Thyroid gland (tissue), 4 donors: ENCODE data around the gene EXOC3.

ENCODE experiments used
- POLR2A ChIP-seq, 2 donors: fragments of 450-650 bp; IDR thresholded peaks; one replicate each; pipeline ENCODE4 v1.6.1; 2017; ENCODE audit warnings: antibody characterized with exemption in 2 of 2, mild to moderate bottlenecking in 2 of 2, moderate library complexity in 1 of 2
- TF ChIP-seq, protein P1 (sequence below), 6 experiments: fragments of 200-600 bp in 3 of 6; fragments of 450-650 bp in 3 of 6; sonication (generic) in 3 of 6; IDR thresholded peaks; one replicate each; pipeline ENCODE4 v1.5.1; 2016 to 2019; ENCODE audit warnings: antibody characterized with exemption in 6 of 6, mild to moderate bottlenecking in 2 of 6, inconsistent platforms in 1 of 6, moderate library complexity in 1 of 6

DNA sequence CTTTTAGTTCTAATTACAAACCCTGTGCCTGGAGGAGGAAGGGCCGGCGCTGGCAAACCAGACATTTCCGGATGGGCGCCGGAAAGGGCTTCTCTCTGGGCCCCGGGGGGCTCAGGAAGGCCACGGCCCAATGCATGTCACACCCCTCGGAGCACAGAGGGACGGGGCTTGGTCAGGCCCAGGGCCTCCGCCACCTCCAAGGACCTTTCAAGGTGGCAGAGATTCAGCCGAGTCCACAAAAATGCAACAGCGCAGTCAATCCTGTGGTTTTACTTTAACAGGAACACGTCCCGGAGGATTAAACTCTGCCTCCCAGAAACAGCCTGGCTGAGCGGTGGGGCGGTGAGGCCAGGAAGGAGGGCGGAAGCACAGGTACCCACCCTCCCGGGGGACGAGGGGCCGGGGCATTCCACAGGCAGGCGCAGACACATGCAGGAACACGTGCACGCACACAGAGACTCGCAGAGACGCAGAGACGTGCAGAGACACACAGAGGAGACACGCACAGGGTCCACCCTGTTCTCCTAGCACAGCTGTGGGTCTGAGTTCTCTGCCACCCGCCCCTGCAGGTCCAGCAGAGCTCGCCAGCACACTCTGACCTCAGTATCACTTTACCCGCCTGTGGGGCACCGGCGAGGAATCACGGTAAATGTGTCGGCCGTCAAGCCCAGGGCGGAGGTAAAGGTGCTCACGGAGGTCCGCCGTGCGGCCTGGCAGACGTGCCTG is 58.3 kb downstream of the EXOC3 start:
- TF ChIP-seq, protein P1, sequence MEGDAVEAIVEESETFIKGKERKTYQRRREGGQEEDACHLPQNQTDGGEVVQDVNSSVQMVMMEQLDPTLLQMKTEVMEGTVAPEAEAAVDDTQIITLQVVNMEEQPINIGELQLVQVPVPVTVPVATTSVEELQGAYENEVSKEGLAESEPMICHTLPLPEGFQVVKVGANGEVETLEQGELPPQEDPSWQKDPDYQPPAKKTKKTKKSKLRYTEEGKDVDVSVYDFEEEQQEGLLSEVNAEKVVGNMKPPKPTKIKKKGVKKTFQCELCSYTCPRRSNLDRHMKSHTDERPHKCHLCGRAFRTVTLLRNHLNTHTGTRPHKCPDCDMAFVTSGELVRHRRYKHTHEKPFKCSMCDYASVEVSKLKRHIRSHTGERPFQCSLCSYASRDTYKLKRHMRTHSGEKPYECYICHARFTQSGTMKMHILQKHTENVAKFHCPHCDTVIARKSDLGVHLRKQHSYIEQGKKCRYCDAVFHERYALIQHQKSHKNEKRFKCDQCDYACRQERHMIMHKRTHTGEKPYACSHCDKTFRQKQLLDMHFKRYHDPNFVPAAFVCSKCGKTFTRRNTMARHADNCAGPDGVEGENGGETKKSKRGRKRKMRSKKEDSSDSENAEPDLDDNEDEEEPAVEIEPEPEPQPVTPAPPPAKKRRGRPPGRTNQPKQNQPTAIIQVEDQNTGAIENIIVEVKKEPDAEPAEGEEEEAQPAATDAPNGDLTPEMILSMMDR (IDR thresholded peaks at IDR 0.05) = no peak
- TF ChIP-seq POLR2A (IDR thresholded peaks at IDR 0.05) = no peak
